SK-MEL-5 (cell line): ENCODE data around the gene TRIM7. TPM values are rescaled to one million over a fixed set of nuclear protein-coding genes. Genes with fewer than 3 reads are reported as not detected.
"Not testable (repeated sequence)": the region's sequence is repeated elsewhere in the genome, so short reads cannot be mapped to it uniquely, and the experiment has no call there.

ENCODE experiments used
- DNase-seq: peaks from one replicate; pipeline ENCODE4 v3.0.0-alpha.2; 2016; ENCODE audit warnings: low read depth, low spot score
- in situ Hi-C: cut with HindIII; loops from 2 replicates; pipeline ENCODE4 v1.10.0; 2016; ENCODE audit warnings: low sequenced_read_pairs, high pct_unique_total_duplicates, low pct_unique_long_range_greater_than_20kb
- total RNA-seq: library from RNA; depleted of rRNA; stranded (reverse); fragments of >200 nt; shearing (Covaris generic); gene quantifications from 2 replicates; pipeline ENCODE4 v1.2.3, GENCODE V29; 2014

The TRIM7 gene
- total RNA-seq, 1 experiment from 2014 or later = 6.8 TPM

DNA sequence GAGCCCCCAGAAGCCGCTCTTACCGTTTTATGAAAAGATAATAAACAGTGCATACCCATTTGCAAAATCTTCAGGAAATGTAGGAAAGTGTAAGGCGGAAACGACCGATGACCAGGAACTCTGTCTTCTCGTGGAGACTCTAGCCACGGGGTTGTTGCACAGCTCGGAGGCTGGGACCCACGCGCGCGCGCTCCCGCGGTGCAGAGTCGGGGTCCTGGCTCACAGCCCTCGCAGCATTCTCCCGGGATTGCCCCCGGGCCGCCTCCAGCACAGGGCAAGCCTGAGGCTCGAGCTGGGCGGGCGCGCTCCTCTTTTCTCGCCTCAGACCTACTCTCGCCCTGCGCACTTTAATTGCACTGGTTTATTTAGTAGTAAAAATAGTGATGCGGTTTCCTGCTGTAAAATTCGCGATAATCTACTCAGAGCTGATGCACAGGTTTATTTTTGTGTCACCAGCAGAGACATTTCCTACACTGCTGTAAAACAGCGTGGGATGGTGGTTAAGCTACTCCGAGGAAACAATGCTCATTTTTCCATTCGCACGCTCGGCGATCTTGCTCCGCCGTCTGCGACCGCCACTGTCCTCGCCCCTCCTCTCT lies 15.5 kb downstream of the TRIM7 start:
- DNase-seq = no peak
- in situ Hi-C loops = no loop called here

GRCh38 chr5:181188700-181189362 lies 16.2 kb downstream of the TRIM7 start:
- in situ Hi-C loops = no loop called here
- DNase-seq = peak; percentile 84

DNA sequence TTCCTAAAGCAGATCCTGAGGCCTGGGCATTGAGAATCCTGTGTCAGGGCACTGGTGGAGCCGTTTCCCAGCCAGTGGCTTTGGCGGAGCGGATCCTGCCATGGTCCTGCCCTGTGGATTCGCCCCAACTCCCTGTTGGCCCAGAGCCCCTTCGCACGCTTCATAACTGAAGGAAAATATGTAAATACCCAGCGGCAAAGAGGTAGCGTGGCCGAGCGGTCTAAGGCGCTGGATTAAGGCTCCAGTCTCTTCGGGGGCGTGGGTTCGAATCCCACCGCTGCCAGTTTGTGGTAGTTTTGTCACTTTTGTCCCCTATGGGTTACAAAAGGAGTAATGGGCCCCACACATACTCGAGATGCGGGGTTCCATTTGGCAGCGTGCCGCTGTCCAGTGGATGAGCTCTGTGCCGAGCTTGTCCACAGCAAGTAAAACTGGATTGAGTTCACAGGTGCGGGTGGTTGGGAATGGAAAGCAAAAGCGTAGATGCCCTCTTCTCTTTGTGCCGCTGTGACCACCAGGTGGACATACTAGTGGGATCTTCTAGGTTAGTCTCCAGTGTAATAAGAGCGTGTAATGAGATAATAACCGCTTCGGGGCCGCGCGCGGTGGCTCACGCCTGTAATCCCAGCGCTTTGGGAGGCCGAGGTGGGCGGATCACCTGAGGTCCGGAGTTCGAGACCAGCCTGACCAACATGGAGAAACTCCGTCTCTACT lies 17.3 kb downstream of the TRIM7 start:
- in situ Hi-C loops = no loop called here
- peak; percentile 90 for DNase-seq

- in situ Hi-C loops = no loop called here
- DNase-seq = peak; percentile 50
These were observed 18.0 kb downstream of the TRIM7 start for GRCh38 chr5:181186986-181187499.

DNA sequence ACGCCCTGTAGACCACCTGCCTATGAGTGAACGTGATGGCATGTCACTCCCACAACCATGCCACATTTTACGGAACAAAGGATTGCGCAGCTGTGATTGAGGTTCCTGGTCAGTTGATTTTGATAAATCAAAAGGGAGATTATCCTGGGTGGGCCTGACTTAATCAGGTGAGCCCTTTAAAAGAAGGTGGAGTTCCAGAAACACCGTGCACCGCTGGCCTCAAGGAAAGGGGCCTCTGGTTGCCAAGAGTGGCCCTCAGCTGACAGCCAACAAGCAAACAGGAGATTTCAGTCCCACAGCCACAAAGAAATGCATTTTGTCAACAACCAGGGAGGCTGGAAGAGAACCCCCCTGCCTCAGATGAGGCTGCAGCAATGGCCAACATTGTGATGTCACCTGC lies 19.0 kb downstream of the TRIM7 start:
- DNase-seq = no peak
- in situ Hi-C loops = no loop called here

DNA sequence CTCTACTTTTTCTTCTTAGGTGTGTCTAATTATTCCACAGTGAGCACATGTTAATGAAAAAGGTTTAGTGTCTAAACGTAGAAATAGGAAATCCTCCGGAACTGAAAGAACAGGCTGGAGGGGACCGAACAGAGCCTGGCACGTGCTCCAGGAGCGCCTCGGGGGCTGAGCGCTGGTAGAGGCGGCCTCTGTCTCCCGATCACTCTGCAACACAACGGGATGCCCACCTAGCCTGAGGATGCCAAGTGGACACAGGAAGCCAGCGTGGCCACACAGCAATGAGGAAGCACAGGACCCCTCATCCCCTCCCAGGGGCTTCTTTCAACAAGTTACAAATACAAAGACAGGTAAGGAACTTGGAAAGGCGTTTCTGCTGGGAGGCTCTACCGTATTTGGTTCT lies 19.4 kb downstream of the TRIM7 start:
- DNase-seq = no peak
- in situ Hi-C loops = no loop called here

DNA sequence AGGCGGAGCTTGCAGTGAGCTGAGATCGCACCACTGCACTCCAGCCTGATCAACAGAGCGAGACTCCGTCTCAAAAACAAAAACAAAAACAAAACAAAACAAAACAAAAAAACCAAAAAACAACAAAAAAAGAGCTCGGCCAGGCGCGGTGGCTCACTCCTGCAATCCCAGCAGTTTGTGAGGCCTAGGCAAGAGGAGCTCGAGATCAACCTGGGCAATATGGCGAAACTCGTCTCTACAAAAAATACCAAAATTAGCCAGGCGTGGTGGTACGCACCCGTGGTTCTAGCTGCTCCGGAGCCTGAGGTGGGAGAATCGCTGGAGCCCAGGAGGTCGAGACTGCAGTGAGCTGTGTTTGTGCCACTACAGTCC lies 20.2 kb downstream of the TRIM7 start:
- no peak for DNase-seq
- in situ Hi-C loops = no loop called here

DNA sequence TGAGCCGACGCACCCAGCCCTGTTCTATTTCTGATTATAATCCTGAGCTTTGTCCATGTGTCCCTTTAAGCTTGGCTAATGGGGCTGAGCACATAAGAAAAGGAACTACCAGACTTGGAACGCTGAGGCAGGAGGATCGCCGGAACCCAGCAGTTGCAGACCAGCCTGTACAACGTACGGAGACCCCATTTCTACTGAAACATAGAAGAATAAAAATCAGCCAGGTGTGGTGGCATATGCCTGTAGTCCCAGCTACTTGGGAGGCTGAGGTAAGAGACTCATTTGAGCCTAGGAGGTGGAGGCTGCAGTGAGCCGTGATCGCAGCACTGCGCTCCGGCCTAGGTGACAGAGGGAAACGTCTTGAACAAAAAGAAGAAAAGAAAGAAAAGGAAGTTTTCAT lies 22.3 kb downstream of the TRIM7 start:
- in situ Hi-C loops = no loop called here
- DNase-seq = no peak

DNA sequence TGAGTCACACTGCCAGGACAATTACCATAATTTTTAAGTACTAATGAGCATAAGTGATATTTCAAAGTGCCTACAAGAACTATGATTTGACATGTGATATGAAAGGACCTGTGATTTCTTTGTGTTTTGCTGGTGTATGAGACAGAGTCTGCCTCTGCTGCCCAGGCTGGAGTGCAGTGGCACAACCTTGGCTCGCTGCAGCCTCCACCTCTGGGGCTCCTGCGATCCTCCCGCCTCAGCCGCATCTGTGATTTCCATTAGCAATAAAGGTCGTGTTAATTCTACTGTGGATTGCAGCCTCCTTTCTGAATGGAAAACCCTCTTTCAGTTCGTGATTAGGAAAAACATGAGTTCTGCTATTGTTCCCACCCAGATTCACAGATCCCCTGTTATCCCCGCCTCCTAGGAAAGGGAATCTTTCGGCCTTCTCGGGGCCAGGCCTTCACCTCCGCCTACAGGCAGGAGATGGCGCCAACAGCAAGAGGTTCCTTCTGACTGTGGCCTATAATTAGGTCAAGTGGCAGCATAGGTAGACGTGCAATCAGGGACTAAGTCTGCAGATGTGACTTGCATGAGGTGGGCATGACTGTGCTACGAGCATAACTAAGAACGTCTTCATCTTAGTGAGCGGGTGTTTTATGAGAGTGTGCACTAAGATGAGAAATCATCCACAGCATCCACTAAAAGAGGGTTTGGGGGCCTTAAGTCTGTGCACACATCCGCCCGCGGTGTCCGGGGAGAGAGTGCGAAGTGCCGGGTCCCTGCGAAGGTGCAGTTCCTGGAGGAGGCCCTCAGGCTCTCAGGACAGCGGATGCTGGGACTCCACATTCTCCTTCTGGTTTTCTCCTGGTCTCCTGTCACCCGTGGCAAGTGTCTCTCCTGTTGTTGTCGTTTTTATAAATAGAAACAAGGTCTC lies 23.1 kb downstream of the TRIM7 start:
- in situ Hi-C loops = no loop called here
- DNase-seq = peak; percentile 82

DNA sequence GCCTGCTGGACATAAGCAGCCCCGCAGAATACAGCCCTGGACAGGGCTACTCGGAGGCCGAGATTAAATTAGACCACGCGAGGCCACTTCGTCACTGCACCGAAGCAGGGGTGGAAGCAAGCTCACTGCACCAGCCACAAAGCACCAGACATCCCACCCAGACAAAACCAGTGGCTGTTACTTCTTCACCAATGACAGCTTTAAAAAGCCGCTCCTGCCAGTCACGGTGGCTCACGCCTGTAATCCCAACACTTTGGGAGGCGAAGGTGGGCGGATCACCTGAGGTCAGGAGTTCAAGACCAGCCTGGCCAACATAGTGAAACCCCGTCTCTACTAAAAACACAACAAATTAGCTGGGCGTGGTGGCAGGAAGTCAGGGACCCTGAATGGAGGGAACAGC lies 27.4 kb downstream of the TRIM7 start:
- in situ Hi-C loops = not testable (repeated sequence)

GRCh38 chr5:181176254-181176952 lies 28.6 kb downstream of the TRIM7 start:
- in situ Hi-C loops = no loop called here
- DNase-seq = no peak

More for the DNA sequence above, 27.4 kb downstream of the TRIM7 start:
- DNase-seq = not testable (repeated sequence)

- in situ Hi-C loops = no loop called here
- no peak for DNase-seq
These were observed 31.3 kb downstream of the TRIM7 start for GRCh38 chr5:181173420-181174342.

- peak; percentile 49 for DNase-seq
- in situ Hi-C loops = no loop called here
These were observed 32.0 kb downstream of the TRIM7 start for GRCh38 chr5:181173027-181173419.

DNA sequence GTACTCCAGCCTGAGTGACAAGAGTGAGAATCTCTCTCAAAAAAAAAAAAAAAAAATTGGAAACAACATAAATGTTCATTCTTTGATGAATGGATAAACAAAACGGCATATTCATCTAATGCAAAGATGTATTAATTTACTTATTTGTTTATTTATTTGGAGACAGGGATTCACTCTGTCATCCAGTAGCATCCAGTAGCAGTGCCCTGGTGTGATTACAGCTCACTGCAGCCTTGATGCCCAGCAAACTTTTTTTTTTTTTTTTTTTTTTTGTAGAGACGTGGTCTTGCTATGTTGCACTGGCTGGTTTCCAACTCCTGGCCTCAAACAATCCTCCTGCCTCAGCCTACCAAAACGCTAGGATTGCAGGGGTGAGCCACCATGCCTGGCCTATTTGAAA lies 33.2 kb downstream of the TRIM7 start:
- DNase-seq = no peak
- in situ Hi-C loops = no loop called here

DNA sequence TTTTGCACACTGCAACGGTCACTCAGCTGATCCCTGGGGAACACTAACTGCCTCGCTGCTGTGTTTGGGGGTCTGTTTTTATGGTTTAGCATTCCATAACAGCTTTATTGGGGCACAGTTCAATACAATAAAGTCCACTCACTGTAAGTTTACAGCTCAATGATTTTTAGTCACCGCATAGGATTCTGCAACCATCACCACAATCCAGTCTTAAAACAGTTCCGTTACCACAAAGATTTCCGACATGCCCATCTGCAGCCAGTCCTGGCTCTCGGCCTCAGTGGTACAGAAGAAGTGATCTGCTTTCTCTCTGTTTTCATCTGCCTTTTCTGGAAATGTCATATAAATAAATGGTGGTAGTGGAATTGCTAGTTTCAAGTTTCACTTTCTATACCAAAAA lies 34.0 kb downstream of the TRIM7 start:
- DNase-seq = no peak
- in situ Hi-C loops = no loop called here

GRCh38 chr5:181170237-181170825 lies 34.7 kb downstream of the TRIM7 start:
- no peak for DNase-seq
- in situ Hi-C loops = no loop called here
